HK-2 (cell line): ENCODE results near the gene BRD3.

Experiments used
- DNase-seq: peaks from one replicate; pipeline ENCODE4 v3.0.0-alpha.2; 2018; ENCODE audit not compliant: unreplicated experiment

Gene BRD3

DNA sequence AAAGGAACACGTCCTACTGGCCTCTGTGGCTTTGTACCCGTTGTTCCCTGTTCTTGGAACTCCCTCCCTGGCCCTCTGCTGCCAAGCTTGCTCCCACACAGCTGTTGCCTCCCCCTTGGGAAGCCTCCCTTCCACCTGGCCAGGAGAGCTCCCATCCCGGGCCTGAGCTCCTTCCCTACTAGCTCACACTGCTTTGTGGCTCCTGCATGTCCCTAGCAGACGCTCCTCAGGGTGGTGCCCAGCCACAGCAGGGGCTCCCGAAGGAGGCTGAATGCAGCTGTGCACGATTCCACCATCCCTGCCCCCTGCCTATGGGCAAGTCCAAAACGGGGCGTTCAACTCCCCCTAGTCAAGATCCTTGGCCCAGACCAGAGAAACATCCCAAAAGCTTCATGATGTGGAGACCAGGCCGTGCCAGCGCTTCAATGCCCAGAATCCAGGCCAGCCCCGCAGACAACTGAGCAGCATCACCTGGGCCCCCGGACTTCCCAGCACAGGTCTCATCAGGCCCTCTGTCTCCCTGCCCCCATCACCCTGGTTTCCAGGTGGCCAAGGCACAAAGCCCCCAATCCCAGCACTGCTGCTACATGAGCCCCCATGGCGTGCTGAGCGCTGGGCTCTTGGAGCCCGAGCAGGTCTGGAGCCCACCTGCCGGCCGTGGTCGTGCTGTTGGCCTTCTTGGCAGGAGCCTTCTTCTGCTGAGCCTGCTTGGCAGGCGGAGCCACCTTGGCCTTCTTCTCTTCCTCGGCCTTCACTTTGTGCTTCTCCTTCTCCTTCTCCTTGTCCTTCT lies 28.2 kb downstream of the BRD3 start:
- no peak for DNase-seq

DNA sequence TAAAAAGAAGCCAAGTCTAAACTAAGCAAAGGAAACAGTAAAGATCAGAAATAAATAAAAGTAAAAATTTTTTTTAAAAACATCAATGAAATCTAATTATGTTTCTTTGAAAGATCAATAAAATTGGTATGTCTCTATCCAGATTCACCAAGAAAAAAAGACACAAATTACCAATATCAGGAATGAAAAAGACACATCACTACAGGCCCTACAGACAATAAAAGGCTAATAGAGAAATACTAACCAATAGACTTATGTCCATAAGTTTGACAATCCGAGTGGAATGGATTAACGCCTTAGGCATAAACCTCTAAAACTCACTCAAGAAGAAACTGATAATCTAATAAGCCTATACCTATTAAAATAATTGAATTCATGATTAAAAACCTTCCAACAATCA lies 30.2 kb downstream of the BRD3 start:
- no peak for DNase-seq

DNA sequence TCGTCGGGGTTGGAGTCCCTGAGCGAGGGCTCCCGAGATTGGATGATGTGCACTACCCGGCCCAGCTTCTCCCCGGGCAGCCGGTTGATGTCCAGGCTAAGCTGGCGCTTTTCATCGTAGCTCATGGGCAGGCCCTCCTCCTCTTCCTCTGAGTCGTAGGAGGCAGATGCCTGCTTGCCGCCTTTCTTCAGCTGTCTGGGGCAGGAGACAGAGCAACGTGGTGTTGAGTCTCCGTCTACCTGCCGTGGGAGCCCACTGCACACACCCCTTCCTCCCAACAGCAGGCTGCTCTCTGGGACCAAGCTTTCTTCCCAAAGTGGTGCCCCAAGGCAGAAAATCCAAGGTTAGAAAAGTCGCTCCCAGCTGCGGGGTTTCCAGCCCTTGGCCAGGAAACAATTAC lies 31.7 kb downstream of the BRD3 start:
- DNase-seq: no peak

DNA sequence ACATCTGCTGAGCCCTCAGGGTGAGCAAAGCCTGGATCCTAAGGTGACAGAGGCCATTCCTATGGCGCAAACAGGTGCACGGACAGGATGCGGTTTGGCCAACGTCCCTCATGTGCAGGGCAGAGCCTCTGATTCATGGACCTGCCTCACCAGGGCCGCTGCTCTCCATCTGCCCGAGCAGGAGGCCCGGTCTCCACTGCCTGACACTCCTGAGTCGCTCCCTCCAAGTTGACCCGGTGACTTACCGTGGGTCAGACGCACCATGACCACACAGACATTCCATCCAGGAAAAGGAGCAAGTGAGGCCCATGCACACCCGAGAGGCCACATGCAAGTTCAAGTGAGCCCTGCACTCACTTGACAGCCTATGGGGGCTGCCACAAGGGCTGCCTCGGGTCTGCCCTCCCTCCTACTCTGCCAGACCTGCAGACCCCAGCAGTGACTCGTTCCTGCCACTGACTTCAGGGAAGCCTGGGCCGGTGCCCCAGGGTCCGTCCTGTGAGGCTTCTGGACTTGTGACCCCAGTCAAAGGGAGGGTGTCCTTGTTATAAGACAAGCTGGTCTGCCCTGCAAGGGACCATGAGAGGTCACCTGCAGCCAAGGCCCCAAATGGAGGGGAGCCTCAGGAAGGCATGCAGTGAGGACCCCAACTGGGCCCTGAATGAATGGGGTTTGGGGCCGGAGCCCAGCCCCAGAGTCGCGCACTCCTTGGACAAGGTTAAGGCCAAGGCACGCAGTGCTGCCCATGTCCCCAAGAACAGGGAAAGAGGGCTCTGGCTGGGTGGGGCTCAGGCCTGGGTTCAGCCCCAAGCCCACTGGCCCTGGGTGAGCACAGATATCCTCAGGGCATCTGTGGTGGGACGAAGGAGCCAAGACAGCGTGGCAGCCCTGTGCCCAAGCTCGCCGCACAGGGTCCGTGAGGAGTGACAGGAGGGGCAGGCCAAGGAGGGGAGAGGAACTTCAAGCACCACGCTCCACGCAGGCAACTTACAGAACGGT lies 32.5 kb downstream of the BRD3 start:
- no peak for DNase-seq

DNA sequence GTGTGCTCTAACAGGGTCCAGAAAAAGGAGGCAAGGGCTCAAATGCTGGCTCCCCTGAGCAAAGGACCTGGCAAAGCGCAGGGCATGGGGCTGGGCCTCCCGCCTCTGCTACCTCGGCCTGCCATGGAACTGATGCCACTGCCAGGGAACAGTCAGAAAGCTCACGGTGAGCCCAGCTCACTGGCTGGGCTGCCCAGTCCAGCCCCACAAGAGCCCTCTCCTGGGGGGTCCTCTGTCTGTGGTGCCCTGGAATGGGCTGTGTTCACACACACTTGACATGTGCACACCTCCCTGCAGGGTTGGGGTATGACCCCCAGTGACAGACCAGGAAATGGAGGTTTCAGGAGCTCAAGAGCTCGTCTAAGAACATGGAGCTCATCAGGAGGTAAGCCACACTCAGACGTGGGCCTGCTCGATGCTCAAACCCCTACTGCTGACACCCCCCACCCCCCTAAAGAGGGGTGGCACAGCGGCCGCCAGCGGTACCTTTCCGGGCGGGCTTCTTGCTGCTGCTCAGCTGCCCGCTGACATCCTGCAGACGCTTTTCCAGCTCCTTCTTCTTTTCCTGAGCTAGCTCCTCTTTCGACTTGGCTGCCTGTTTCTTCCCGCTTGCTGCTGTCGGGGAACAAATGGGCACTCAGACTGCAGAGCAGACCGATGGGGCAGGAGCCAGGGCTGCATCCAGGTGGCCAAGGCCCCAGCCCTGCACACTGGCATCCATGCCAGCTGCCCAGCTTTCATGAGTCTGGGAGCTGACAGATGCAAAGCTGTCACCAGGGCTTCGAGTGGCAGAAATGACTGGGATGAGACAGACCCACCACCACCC lies 33.4 kb downstream of the BRD3 start:
- DNase-seq: no peak

DNA sequence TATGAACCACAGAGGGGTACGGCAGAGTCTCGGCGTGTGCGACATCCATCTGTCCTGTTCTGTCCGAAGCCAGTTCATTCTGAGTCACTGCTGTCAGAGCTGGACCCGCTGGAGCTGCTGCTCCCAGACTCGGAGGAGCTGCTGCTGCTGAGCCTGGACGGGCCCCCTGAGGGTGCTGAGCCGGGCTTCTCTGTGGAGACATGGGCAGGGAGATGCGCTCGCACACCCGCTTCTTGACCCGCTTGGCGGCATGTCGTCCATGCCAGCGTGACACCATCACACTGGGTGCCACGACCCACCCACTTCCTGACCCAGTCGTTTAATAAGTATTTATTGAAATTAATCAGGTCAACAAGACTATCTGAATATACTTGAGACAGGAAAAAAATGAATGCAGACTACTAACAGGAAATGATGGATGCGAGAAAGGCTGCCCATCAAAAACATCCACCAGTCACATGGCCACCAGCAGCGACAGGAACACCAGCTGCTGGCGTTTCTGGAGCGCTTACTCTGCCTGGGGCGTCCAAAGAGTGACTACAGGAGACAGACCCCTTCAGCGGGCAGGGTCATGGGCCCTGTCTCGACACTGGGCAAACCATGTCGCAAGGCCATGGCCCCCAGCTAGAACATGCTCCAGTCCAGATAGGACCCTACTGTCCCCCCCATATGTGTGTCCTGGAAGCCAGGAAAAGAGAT lies 34.2 kb downstream of the BRD3 start:
- no peak for DNase-seq

DNA sequence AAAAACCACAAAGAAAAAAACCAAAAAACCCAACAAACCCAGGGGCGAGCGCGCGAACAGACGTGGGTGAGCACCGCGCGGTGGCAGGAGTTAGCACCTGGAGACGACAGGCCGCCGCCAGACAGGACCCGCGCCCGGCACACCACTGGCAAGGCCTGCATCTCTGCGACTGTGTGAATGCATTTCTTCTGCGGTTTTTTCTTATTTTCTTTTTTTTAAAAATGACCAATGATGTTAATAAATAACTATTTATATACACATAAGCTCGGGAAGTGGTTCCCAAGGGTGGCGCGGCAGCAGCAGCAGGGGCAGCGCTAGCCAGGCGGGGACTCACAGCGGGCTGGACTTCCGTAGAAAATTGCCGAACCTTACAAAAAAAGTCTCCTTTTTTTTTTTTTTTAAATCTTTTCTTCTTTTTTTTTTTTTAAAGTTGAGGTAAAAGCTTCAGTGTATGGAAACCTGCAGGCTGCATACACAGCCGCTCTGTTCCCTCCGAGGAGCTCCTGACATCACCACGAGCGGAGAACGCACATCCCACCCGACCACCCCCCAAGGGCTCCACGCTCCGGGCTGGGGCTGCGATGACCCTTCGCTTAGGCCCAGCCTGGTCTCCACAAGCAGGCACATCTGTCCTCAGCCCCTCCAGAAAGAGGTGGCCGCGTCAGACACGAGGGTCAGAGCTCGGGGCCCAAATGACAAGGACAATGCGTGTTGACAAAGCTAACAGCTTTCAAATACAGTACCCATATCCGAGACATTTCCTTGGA lies 35.2 kb downstream of the BRD3 start:
- DNase-seq: no peak

DNA sequence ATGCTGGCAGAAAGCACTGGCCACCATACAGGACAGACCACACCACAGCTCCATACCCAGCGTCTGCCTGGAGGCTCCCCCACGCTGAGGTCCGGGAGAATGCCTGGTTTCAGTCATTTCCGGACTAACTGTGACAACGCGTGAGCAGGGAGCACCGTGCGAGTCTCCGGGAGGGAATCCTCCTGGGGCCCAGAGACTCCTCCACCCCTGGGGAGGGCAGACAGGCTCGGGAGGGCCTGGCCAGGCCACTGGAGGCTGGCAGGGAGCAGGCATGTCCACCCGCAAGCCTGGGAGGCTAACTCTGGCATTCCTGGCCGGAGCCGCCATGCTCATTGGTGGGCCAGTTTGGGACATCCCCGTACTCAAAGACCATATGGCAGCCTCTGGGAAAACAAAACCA lies 36.0 kb downstream of the BRD3 start:
- DNase-seq: no peak

DNA sequence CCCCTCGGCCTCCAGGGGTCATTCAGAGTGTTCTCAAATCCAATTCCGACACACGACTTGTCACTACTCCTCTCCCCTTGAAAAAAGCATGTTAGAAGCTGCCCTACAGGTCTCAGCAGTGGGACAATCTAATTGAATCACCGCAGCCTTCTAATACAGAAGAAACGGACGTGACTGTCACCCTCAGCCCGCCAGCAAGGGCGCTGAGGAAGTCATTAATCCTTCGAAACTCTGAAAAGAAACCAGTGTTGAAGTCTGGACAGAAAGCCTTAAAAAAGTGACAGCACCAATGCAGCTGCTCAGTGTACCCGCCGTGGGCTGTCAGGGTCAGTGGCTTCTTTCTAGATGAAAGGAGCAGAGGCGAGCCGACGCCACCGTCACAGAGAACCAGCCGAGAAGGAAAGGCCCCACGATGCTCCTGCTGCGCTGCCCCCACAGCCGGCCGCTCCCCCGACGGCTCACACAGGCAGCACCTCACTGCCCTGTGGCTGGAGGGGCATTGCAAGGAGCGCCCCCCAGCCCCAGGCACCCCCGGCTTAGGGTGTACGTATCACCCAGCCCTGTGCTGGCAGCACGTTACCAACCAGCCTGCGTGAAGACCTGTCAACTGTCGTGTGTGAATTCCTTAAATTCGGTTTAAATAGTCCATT lies 36.9 kb downstream of the BRD3 start:
- no peak for DNase-seq

DNA sequence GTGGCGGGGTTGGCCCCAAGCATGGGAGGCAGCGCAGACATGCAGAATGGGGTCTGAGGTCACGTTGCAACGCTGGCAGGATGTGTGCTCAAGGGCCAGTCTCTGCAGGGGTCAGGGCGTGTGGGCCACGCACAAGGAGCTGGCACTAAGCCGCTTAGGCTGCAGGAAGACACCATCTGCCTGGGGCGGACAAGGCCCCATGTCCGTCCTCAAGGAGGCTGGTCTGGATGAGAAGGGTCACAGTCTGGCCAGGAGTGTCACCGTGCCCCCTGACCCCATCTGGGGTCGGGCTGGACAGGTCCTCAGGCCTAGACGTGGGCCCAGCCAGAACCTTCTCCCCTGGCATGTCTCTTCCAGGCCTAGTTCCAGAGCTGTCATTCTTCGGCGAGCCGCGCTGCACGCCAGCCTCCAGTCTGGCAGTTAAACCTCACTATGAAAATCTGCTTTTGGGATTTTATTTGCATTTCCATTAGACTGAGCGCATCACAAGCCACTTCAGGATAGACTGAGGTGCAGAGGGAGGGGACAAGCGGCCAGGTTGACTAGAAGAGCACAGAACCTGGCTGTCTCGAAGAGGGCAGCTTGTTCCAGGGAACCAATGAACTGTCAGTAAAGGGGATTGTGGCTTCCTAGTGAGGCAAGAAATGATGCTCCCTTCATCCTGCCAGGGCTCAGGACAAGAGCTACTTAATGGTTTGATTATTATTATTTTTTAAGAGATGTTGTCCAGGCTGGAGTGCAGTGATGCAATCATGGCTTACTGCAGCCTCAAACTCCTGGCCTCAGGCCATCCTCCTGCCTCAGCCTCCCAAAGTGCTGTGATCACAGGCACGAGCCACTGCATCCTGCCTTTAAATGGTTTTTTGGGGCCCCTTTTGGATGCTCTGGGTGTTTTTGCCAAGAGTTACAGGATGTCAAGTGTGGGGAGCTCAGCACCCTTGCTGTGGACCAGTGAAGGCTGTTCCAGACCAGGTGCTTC lies 38.3 kb downstream of the BRD3 start:
- DNase-seq: no peak

DNA sequence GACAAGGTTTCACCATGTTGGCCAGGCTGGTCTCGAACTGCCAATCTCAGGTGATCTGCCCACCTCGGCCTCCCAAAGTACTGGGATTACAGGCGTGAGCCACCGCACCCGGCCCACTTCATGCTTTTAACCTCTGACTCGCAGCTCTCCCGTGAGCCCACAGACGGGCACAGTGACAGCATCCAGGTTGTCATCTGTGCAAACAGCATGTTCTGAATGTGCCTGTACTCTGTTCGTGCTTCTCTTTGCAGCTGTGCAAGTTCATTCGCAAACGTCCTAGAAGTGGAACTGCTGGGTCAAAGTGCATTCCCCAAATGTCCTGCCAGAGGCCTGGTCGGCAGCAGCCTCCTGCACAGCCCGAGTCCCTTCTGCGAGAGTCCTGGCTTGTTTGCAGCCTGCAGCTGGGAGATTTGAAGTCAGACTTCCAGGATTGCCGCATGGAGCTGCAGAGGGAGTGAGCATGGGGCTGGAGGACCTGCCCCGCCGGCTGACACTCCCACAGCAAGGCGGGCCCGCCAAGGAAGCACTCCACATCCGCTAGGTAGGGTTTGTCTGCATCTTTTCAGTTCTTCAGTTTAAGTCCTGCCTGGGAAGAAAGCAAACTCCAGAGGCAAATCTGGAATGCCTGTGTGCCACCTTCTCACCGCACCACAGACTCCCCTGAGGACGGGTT lies 39.1 kb downstream of the BRD3 start:
- no peak for DNase-seq

DNA sequence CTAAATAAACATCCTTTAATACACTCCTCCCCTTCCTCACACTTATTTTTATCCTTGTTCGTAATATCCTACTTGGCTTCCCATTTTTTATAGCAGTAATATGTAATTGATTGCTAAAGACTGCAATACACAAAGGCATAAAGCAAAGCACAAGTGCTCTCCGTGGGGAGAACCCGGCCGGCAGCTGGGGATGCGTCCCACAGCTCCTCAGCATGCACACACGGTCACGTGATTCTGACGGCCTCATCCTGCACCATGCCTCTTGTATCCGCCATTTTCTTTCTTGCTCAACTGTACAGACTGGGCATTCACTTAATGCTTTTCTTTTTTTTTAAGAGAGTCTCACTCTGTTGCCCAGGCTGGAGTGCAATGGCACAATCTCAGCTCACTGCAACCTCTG lies 39.8 kb downstream of the BRD3 start:
- no peak for DNase-seq

DNA sequence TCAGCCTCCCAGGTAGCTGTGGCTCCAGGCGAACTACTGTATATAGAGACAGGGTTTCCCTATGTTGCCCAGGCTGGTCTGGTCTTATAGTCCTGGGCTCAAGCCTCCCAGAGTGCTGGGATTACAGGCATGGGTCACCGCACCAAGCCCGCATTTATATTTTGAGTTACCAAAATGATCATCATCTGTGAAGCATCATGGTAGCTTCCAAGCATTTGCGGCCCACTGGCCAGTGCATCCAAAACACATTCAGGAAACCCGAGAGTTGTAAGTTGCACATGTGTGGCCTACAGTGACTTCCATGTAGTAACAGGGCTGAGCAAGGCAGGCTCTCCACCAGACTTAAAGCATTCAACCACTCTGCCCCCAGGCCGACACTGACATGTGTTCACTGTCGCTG lies 40.3 kb downstream of the BRD3 start:
- DNase-seq: no peak

DNA sequence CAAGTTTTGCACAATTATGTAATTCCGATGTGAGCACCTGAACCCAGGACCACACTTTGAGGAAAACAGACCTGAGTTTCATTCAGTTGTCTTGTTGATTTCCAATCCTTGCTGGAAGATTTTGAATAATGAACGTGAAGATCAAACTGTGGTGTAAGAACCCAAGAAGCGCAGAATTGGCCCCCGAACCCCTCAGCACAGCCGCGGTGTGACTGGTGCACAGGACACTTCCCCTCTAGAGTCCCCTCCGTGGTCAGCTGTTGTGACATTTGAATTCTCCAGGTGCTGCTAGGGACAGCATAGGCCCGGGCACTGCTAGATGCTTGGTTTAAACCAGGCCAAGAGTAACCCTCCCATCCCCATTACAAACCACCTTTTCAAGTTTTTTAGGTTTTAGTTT lies 40.8 kb downstream of the BRD3 start:
- DNase-seq: no peak

DNA sequence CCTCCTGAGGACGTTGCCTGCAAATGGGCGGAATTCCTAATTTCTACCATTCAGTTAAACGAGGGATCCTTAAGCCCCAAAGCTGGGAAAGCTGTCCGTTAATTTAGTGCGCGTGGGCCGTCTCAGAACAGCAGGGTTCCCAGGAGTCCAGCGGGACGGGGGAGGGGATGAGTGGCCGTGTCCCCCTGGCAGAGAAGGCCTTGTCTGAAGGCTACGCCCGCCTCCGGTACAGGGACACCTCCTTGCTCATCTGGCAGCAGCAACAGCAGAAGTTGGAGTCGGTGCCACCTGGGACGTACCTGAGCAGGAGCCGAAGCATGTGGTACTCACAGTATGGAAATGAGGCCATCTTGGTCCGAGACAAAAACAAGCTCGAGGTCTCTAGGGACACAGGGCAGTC lies 41.2 kb downstream of the BRD3 start:
- no peak for DNase-seq

DNA sequence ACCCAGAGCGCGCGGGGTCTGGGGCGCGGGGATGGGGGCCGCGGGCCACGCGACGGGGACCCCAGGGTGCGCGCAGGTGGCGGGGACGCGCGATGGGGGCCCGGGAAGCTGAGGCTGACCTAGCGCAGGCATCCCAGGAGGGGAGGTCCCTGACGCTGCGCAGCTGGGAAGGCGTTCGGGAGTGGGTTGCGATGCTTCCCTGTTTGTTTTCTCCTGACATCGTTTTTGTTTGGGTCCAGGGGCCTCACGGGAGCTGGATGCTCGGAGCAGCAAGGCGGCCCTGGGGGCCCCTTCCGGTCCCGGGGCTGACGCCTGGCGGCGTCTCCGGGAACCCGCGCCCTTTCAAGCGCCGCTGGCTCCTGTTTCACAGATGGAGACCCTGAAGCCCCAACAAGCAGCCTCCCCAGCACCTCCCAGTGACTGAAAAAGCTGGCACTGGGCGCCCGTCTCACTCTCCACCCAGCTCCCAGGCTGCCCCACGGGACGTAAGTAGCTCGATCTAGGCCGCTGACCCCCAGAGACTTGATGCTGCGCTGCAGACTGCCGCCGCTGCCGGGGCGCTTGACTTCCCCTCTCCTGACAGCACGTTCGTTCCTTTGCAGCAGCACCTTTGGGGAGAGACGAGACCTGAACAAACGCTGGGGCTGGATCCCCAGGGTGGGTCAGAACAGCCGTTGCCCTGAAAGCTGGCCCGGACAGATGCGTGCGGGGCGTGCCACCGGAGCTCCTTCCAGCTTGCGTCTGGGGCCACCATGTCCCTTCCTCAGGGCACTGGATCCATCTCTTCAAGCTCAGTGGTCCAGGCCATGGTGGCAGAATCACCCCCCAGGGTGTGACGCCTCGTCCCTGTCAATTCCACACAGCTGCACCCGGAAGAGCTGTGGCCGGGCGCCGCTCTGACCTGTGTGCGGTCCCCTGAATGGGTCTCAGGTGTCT lies 42.0 kb downstream of the BRD3 start:
- DNase-seq: peak; percentile 42
